D721Med (cell line): ENCODE results near the gene ADCY10.

ENCODE experiments used
- DNase-seq: peaks from one replicate; pipeline ENCODE4 v3.0.0; 2011; ENCODE audit warnings: low spot score; ENCODE audit not compliant: insufficient read length
- FAIRE-seq: peaks from 2 replicates; lab custom pipeline; 2011; peaks lifted over from hg19 to GRCh38; lab: Jason Lieb, UNC
- CTCF ChIP-seq: IDR thresholded peaks from 2 replicates; pipeline ENCODE4 v1.5.1; 2012; ENCODE audit warnings: mild to moderate bottlenecking, control low read depth; ENCODE audit not compliant: insufficient read depth; ENCODE audit errors: missing control alignments

The ADCY10 gene

GRCh38 chr1:167913895-167914496 lies at the start of gene ADCY10:
ADCY10 (minus strand) TSS chr1:167914134; CDS start chr1:167905140, 8,994 bp downstream.
- no peak for FAIRE-seq
- no peak for TF ChIP-seq CTCF
- no peak for DNase-seq

DNA sequence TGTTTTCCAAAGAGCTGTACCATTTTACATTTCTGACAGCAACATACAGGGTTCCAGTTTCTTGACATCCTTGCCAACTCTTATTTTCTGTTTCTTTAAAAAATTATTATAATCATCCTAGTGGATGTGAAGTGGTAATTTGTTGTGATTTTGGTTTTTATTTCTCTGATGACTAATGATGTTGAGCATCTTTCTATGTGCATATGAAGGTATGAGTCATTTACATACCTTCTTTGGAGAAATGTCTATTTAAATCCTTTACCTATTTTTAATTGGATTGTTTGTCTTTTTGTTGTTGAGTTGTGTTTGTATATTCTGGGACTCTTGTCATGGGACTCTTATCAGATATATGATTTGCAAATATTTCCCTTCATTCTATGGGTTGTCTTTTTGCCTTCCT lies 43.8 kb upstream of the ADCY10 start:
- FAIRE-seq (peak; percentile 38), DNase-seq (no peak)
- no peak for TF ChIP-seq CTCF

GRCh38 chr1:167955915-167956314 lies 42.0 kb upstream of the ADCY10 start:
- FAIRE-seq, result no peak
- TF ChIP-seq CTCF, result no peak
- DNase-seq, result no peak

GRCh38 chr1:167950569-167950968 lies 36.6 kb upstream of the ADCY10 start:
- FAIRE-seq, result peak; percentile 77
- no peak for TF ChIP-seq CTCF
- no peak for DNase-seq

GRCh38 chr1:167949785-167950184 lies 35.9 kb upstream of the ADCY10 start:
- FAIRE-seq (no peak), DNase-seq (no peak)

DNA sequence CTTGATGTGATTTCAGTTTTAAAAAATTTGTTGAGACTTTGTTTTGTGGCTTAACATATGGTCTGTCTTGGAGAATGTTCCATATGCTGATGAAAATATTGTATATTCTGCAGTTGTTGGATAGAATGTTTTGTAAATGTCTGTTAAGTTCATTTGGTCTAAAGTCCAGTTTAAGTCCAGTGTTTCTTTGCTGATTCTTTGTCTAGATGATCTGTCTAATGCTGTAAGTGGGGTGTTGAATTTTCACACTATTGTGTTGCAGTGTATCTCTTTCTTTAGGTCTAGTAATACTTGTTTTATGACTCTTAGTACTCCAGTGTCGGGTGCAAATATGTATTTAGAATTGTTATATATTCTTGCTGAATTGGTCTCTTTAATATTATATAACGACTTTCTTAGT lies 33.8 kb upstream of the ADCY10 start:
- FAIRE-seq, result peak; percentile 80
- no peak for TF ChIP-seq CTCF
- no peak for DNase-seq

More at GRCh38 chr1:167949785-167950184, 35.9 kb upstream of the ADCY10 start:
- TF ChIP-seq CTCF, result no peak

DNA sequence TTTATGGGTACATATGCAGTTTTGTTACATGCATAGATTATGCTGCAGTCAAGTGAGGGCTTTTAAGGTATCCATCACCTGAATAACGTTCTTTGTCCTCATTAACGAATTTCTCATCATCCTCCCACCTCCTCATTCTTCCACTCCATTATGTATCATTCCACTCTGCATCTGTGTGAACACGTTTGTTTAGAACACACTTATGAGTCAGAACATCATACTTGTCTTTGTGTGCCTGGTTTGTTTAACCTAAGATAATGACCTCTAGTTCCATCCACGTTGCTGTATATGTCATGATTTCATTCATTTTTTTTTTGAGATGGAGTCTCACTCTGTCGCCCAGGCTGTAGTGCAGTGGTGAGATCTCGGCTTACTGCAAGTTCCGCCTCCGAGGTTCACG lies 29.6 kb upstream of the ADCY10 start:
- no peak for TF ChIP-seq CTCF
- DNase-seq (no peak), FAIRE-seq (no peak)
